ENCODE measurements around the gene TPO.

DNA sequence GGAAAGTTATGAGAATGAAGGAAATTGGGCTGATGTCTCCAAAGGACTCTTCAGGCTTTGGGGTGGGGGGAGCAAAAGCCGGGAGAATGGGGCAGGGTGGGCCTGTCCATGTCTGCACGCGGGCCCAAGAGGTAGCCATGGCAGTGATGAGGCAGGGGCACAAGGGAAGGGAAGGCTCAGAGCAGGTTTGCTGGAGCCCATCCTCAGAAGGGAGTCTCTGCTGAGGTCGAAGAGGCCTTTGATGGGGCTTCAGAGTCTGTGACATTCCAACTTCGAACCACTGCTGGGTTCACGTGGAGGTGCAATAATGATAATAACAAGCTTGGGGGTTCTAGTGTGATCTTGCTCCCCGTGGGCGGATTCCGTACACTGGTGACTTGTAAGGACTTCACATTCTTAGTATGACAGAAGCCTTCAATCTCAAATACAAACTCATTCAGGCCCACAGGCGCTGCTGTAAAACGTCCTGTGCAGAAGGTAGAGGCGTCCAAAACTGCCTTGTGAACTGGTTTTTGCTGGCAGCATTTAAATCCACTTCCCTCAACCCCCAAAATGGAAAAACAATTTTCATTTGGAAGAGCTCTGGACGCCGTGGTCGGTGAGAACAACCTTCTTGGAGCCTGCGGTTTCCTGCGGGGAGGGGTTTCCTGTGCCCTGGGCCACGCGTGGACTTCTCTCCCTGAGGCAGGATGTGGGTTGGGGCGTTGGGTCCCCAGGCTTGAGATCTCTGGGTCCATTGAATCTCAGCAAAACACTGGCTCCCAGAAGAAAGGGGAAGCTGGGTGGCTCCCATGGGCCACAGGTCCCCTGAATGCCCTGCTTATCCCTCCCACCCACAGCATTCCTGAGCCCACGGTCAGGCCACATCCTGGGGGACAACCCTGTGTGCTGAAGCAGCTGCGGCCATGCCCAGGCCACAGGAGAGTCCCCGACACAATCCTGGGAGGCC lies 151.0 kb downstream of the TPO start:
- TF ChIP-seq, protein P1, sequence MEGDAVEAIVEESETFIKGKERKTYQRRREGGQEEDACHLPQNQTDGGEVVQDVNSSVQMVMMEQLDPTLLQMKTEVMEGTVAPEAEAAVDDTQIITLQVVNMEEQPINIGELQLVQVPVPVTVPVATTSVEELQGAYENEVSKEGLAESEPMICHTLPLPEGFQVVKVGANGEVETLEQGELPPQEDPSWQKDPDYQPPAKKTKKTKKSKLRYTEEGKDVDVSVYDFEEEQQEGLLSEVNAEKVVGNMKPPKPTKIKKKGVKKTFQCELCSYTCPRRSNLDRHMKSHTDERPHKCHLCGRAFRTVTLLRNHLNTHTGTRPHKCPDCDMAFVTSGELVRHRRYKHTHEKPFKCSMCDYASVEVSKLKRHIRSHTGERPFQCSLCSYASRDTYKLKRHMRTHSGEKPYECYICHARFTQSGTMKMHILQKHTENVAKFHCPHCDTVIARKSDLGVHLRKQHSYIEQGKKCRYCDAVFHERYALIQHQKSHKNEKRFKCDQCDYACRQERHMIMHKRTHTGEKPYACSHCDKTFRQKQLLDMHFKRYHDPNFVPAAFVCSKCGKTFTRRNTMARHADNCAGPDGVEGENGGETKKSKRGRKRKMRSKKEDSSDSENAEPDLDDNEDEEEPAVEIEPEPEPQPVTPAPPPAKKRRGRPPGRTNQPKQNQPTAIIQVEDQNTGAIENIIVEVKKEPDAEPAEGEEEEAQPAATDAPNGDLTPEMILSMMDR (IDR thresholded peaks at IDR 0.05): no peak
- TF ChIP-seq EP300 (IDR thresholded peaks at IDR 0.05): no peak
- TF ChIP-seq POLR2A (IDR thresholded peaks at IDR 0.05): no peak
